Heart left ventricle (tissue), 13 donors: ENCODE results near the gene CRYBG1.

Source experiments
- POLR2A ChIP-seq, 2 donors: fragments of 450-650 bp; IDR thresholded peaks; one replicate each; pipeline ENCODE4 v1.6.1; 2017; ENCODE audit warnings: antibody characterized with exemption in 2 of 2, mild to moderate bottlenecking in 2 of 2, moderate library complexity in 2 of 2
- TF ChIP-seq, protein P1 (sequence below), 12 donors: fragments of 200-600 bp; sonication (generic) in 4 of 12; IDR thresholded peaks; one replicate each; pipeline versions ENCODE4 v1.5.0 to v1.8.0; 2018 to 2022; ENCODE audit warnings: antibody characterized with exemption in 12 of 12, mild to moderate bottlenecking in 5 of 12
- donor health status: ischemic (EF 13 %, LVEDD 7.1; RV severe dilation, severe dysfunction).
- donor health status: DM: no; HTN: yes; CAD: no.
- donor health status: DM: no; HTN: no; CAD: no.
- donor health status: ischemic (EF 25% LVEDD 6.9; RV normal size, moderate dysfunction).
- donor health status: ischemic (EF 25% LVEDD 5.7; RV mildly dilated, moderate dysfunction).
- donor health status: ischemic (EF 35%, LVEDD 5.7; RV mildly dilated, moderate dysfunction).
- donor health status: nonischemic (EF 11% LVEDD 7.7; RV severe dilation, severe dysfunction).
- donor health status: DM: yes; HTN: yes; CAD: no.
- donor health status: PGD.
- donor health status: ischemic (EF 29% LVEDD 5.4; RV normal size, mild dysfunction).
- donor health status: nonischemic (EF 23%, LVEDD 6.1; RV moderate dilation, normal function).

DNA sequence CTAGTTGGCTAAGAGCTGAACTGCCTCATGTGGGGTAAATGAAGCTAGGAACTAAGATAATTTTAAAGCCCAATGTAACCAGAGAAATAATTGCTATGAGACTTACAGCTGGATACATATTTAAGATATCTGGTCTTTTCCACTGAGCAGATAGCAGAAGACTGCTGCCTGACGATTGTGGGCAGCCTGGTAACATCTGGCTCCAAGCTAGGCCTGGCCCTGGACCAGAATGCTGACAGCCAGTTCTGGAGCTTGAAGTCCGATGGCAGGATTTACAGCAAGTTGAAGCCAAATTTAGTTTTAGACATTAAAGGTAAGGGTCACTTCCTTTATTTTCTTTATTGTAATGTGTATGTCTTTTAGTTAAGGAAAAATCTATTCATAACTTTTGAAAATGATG lies 203.1 kb downstream of the CRYBG1 start:
- TF ChIP-seq, protein P1, sequence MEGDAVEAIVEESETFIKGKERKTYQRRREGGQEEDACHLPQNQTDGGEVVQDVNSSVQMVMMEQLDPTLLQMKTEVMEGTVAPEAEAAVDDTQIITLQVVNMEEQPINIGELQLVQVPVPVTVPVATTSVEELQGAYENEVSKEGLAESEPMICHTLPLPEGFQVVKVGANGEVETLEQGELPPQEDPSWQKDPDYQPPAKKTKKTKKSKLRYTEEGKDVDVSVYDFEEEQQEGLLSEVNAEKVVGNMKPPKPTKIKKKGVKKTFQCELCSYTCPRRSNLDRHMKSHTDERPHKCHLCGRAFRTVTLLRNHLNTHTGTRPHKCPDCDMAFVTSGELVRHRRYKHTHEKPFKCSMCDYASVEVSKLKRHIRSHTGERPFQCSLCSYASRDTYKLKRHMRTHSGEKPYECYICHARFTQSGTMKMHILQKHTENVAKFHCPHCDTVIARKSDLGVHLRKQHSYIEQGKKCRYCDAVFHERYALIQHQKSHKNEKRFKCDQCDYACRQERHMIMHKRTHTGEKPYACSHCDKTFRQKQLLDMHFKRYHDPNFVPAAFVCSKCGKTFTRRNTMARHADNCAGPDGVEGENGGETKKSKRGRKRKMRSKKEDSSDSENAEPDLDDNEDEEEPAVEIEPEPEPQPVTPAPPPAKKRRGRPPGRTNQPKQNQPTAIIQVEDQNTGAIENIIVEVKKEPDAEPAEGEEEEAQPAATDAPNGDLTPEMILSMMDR (IDR thresholded peaks at IDR 0.05): no peak
- TF ChIP-seq POLR2A (IDR thresholded peaks at IDR 0.05): no peak
